HG03469 (cell line): ENCODE results near the gene NXNL2.

ENCODE experiments used
- ATAC-seq: cut with Tn5 transposase; IDR thresholded peaks from one replicate; pipeline ENCODE4 v1.9.1; 2021; ENCODE audit warnings: mild to moderate bottlenecking, moderate library complexity, moderate number of reproducible peaks; ENCODE audit not compliant: unreplicated experiment

The NXNL2 gene

GRCh38 chr9:88531920-88532698, 2.9 kb upstream of the NXNL2 start:
- ATAC-seq: no peak

- no peak for ATAC-seq
Measured at GRCh38 chr9:88533951-88534455, 975 bp upstream of the NXNL2 start.

GRCh38 chr9:88535226-88536022, 446 bp downstream of the NXNL2 start:
- no peak for ATAC-seq

DNA sequence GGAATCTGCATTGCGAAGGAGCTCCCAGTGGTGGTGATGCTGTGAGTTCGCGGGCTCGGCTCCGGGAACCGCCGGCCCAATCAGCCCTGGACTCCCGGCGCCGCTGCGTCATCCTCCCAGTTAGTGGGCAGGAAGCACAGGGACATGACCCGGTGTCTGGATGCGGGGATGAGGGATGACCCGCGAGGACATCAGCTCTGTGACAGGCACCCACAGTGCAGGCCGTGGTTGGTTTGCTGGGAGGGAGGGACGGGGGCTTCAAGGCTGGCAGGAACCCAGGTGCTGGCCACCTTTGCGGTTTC, 996 bp downstream of the NXNL2 start:
- no peak for ATAC-seq

GRCh38 chr9:88536951-88537760, 2.2 kb downstream of the NXNL2 start:
- ATAC-seq: no peak

DNA sequence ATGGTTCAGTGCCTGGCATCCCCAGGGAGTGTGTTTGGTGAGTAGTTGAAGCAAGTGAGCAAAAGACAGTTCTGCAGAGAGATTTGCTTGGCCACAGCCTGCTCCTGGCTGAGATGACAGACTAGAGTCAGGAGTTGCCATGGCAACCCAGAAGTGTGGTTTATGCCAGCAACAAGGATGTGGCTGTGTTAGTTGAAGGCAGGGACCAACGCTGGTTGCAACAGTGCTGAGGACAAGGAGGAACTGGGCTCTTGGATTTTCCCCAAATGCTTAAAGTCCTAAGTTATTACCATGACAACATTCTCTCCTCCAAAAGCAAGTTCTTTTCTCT, 2.7 kb downstream of the NXNL2 start:
- no peak for ATAC-seq

- no peak for ATAC-seq
Measured at GRCh38 chr9:88538311-88539085, 3.5 kb downstream of the NXNL2 start.

DNA sequence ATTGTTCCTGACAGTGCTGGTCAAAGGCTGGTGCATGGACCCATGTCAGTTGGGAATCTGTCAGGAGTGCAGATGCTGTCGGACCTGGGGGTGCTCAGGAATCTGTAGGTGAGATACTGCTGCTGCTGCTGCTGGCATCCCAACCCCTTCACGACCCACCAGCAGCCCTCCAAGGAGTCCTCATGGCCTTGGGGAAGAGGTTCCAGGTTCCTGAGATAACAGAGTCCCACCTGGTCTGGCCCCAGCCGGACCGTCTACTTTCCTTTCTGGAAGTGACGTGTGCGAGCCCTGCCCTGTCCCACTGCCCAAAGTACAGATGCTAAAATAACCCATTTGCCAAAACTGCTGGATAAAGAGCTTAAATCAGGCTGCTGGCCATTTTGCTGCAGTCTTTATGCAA, 4.3 kb downstream of the NXNL2 start:
- no peak for ATAC-seq

GRCh38 chr9:88540251-88540763, 5.3 kb downstream of the NXNL2 start:
- ATAC-seq: no peak

DNA sequence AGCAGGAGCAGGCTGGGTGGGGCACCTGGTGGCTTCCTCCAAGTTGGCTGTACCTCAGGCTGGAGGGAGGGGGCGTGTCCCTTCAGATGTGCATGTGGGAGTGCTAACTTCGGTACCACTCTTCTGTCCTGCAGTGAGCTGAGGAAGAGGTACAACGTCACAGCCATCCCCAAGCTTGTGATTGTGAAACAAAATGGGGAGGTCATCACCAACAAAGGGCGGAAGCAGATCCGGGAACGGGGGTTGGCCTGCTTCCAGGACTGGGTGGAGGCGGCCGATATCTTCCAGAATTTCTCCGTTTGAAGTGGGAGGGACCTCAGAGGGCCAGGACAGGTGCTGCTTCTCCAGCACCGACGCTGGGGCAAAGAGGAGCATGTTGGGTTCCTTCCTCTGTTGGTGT, 9.3 kb downstream of the NXNL2 start:
- no peak for ATAC-seq

DNA sequence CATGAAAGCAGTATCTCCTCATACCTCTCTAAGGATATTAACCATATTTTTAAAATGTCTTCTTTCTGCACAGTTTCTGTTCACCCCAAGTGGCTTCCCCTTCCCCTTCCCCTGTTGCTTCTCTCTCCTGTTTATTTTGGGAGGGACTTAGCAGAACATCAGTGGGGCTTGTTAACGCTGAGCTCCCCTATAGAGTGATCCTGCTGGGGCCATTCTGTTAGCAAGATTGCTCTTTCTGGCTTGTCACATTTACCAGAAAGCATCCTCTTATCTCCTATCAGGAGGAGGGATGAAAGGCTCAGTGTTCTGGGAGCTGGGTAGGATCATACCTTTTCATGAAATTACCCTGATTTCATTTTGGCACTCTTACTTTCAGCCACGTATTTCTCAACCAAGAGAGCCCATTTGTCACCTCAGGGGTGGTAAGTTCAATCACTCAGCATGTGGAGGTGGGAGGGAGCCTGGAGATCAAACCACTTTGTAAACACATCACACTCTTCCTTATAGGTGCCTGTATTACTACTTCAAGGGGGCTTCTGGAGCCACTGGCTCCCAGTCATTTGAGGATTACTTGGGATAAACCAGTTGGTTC, 16.7 kb downstream of the NXNL2 start:
- no peak for ATAC-seq

- ATAC-seq: no peak
Measured at GRCh38 chr9:88553350-88553749, 18.4 kb downstream of the NXNL2 start.

DNA sequence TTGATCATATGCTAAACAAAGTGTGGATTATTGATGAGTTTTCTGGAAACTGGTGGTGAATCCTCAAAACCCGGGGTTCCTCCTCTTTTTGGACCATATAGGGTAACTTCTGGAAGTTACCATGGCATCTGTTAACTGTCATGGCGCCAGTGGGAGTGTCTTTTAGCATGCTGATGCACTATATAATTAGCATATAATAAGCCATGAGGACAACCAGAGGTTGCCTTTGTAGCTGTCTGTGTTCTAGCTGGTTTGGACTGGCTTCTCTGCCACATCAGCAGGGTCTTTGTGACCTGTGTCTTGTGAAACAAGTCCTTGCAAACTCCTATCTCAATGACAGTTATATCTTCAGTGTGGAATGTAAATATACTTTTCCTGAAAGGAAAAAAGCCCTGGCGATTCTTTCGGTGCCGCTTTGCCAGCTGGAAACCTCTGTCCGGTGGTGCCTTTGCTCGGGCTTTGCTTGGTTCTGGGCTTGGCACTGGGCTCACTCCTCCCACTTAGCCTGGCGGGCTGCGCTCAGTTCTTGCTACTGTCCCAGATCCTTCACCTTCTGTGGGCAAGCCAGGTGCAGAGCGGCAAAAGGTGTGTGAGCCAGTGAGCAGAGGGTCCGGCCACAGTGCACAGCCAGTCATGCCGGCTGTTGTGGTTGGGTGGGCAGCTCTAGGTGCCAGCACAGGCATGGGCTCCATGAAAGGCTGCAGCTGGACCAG, 20.4 kb downstream of the NXNL2 start:
- no peak for ATAC-seq

DNA sequence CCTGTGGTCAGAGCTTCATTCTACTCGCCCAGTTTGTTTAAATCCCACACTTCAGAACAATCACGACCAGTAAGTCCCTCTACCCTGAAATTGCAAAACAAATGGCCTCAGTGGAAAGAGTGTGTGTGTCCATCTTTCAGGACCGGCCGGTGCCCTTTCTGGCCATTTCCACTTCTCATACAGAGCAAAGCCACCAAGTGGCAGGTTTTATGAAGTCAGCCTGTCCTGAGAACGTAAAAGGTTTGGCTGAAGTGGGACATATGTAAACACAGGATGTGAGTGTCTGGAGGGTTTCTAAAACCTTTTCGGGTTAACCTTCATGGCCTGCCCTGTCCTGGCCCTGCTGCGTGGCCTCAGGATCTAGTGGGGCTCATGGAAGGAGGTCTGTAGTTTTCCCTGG, 24.7 kb downstream of the NXNL2 start:
- ATAC-seq: no peak

- peak; percentile 74 for ATAC-seq
Measured at GRCh38 chr9:88567870-88568269, 32.9 kb downstream of the NXNL2 start.

DNA sequence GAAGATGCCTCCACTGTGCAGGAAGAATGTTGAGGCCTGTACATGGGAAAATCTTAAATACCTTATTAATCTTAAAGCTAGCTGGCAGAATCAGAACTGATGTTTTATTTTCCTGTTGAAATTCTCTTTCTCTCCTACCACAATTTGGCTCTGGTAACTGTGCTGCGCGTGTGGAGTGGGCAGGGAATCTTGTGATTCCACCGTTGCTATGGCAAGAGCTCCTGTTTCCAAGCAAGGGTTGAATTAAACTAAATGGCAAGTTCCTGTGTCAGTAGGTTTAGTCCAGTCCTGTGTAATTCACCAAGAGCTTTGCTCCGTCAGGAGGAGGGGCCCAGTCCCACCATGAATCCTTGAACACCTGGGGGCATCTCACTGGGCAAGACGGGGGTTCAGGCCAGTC, 36.4 kb downstream of the NXNL2 start:
- ATAC-seq: no peak

GRCh38 chr9:88572684-88573083, 37.7 kb downstream of the NXNL2 start:
- ATAC-seq: no peak

DNA sequence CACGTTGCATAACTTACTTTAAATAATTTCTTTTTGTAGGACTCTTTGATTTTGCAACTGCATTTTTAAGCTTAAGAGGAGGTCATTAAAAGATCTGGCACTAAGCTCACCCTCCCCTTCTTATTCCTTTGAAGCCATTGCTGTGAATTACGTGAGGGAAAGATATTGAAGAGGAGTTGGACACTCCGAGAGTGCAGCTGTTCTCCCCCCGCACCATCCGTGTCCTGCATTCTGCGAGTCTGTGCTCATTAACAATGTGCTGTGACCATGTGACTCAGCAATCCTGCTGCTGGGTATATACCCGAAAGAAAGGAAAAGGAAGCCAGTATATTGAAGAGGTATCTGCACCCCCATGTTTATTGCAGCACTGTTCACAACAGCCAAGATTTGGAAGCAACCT, 40.0 kb downstream of the NXNL2 start:
- no peak for ATAC-seq

GRCh38 chr9:88577256-88578120, 42.5 kb downstream of the NXNL2 start:
- no peak for ATAC-seq
